SK-N-MC (cell line): ENCODE measurements around the gene CDH24.
A peak's percentile ranks its signal among the peaks of the same experiment; 100 is the strongest.

ENCODE experiments used
- EZH2 ChIP-seq: fragments of 200-600 bp; sonication (generic); IDR thresholded peaks from one replicate; pipeline ENCODE4 v1.6.1; 2017; ENCODE audit warnings: antibody characterized with exemption
- FOXP2 ChIP-seq: optimal IDR thresholded peaks from 2 replicates; pipeline ENCODE3; 2011; ENCODE audit warnings: mild to moderate bottlenecking, moderate library complexity; ENCODE audit not compliant: insufficient read depth; ENCODE audit errors: extremely low read length, control extremely low read depth
- POLR2AphosphoS5 ChIP-seq: IDR thresholded peaks from 2 replicates; pipeline ENCODE4 v1.6.1; 2012; ENCODE audit warnings: mild to moderate bottlenecking, low read depth, low read length, borderline replicate concordance

GRCh38 chr14:23023022-23023794 is 34.1 kb downstream of the CDH24 start:
- TF ChIP-seq POLR2AphosphoS5 (peak; percentile 22; the same call in 1 of the 2 replicates), EZH2 (no peak), FOXP2 (no peak)
